H1 (cell line): ENCODE data around the gene CNKSR2.

Experiments
- ATF2 ChIP-seq: IDR thresholded peaks from 2 replicates; pipeline ENCODE4 v1.6.1; 2012; ENCODE audit warnings: low read length, inconsistent platforms
- CTCF ChIP-seq, 3 experiments: IDR thresholded peaks; 1 replicate in 2 of 3; 2 replicates in 1 of 3; pipeline versions ENCODE4 v1.5.1 to v1.6.1; 2011; ENCODE audit warnings: low read length in 3 of 3, mild to moderate bottlenecking in 3 of 3, inconsistent platforms in 2 of 3, low read depth in 1 of 3, moderate library complexity in 1 of 3; ENCODE audit not compliant: insufficient read depth in 1 of 3; ENCODE audit errors: control extremely low read depth in 1 of 3
- GABPA ChIP-seq: IDR thresholded peaks from 2 replicates; pipeline ENCODE4 v1.6.1; 2011; ENCODE audit warnings: mild to moderate bottlenecking, low read length, moderate library complexity, borderline replicate concordance; ENCODE audit not compliant: insufficient read depth
- JUND ChIP-seq: IDR thresholded peaks from 2 replicates; pipeline ENCODE4 v1.6.1; 2011; ENCODE audit warnings: mild to moderate bottlenecking, improper control_type of control experiment, low read length
- KDM1A ChIP-seq: fragments of 200-600, 300-600 bp; sonication (generic); IDR thresholded peaks from 2 replicates; pipeline ENCODE4 v1.7.1; 2016; ENCODE audit warnings: mild to moderate bottlenecking, low read length, borderline replicate concordance
- NANOG ChIP-seq: IDR thresholded peaks from 2 replicates; pipeline ENCODE4 v1.6.1; 2011; ENCODE audit warnings: low read length, low read depth, mild to moderate bottlenecking, inconsistent platforms; ENCODE audit not compliant: insufficient read depth, poor library complexity, severe bottlenecking
- RFX5 ChIP-seq: IDR thresholded peaks from 2 replicates; pipeline ENCODE4 v1.6.1; 2011; ENCODE audit warnings: low read depth, low read length, improper control_type of control experiment, borderline replicate concordance
- RXRA ChIP-seq: IDR thresholded peaks from 2 replicates; pipeline ENCODE4 v1.6.1; 2011; ENCODE audit warnings: low read depth, mild to moderate bottlenecking, low read length, moderate library complexity; ENCODE audit not compliant: insufficient read depth
- SIN3A ChIP-seq, 2 experiments: IDR thresholded peaks in 1 of 2; conservative IDR thresholded peaks in 1 of 2; 2 replicates each; pipeline ENCODE4 v1.6.1; 2011 to 2012; ENCODE audit warnings: low read length in 2 of 2, improper control_type of control experiment in 1 of 2, low read depth in 1 of 2, mild to moderate bottlenecking in 1 of 2
- TF ChIP-seq, protein P1 (sequence below): fragments of 300-600 bp; sonication (generic); IDR thresholded peaks from 2 replicates; pipeline ENCODE4 v1.7.1; 2012; ENCODE audit warnings: low read length, moderate library complexity, mild to moderate bottlenecking, inconsistent platforms; ENCODE audit not compliant: insufficient replicate concordance

DNA sequence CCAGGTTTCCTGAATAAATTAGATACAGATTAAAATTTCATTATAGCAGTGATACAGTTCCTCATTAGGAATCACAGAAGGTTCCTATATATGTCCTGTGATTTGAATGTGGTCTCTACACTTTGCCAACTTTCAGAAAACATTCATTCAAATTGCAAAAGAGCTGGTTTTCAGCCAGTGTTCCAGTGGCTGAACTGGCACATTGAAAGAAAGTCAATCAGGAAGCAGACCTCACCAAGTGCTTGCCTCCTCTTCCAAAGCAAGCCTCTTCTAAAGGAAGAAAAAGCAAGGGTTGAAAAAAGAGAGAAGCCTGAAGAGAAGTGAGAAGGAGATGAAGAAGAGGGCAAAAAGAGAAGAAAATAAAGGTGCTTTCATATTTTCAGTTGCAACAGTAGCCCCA is 271.2 kb downstream of the CNKSR2 start:
- no peak for TF ChIP-seq CTCF (IDR thresholded peaks at IDR 0.05; ENCODE audit: control extremely low read depth in 1 of 3, insufficient read depth in 1 of 3, low read depth in 1 of 3, low read length in 3 of 3)
- no peak for TF ChIP-seq ATF2
- TF ChIP-seq JUND, result no peak
- no peak for TF ChIP-seq KDM1A
- TF ChIP-seq RXRA, result no peak
- TF ChIP-seq RFX5, result no peak
- TF ChIP-seq GABPA, result no peak
- TF ChIP-seq NANOG, result no peak
- TF ChIP-seq, protein P1, sequence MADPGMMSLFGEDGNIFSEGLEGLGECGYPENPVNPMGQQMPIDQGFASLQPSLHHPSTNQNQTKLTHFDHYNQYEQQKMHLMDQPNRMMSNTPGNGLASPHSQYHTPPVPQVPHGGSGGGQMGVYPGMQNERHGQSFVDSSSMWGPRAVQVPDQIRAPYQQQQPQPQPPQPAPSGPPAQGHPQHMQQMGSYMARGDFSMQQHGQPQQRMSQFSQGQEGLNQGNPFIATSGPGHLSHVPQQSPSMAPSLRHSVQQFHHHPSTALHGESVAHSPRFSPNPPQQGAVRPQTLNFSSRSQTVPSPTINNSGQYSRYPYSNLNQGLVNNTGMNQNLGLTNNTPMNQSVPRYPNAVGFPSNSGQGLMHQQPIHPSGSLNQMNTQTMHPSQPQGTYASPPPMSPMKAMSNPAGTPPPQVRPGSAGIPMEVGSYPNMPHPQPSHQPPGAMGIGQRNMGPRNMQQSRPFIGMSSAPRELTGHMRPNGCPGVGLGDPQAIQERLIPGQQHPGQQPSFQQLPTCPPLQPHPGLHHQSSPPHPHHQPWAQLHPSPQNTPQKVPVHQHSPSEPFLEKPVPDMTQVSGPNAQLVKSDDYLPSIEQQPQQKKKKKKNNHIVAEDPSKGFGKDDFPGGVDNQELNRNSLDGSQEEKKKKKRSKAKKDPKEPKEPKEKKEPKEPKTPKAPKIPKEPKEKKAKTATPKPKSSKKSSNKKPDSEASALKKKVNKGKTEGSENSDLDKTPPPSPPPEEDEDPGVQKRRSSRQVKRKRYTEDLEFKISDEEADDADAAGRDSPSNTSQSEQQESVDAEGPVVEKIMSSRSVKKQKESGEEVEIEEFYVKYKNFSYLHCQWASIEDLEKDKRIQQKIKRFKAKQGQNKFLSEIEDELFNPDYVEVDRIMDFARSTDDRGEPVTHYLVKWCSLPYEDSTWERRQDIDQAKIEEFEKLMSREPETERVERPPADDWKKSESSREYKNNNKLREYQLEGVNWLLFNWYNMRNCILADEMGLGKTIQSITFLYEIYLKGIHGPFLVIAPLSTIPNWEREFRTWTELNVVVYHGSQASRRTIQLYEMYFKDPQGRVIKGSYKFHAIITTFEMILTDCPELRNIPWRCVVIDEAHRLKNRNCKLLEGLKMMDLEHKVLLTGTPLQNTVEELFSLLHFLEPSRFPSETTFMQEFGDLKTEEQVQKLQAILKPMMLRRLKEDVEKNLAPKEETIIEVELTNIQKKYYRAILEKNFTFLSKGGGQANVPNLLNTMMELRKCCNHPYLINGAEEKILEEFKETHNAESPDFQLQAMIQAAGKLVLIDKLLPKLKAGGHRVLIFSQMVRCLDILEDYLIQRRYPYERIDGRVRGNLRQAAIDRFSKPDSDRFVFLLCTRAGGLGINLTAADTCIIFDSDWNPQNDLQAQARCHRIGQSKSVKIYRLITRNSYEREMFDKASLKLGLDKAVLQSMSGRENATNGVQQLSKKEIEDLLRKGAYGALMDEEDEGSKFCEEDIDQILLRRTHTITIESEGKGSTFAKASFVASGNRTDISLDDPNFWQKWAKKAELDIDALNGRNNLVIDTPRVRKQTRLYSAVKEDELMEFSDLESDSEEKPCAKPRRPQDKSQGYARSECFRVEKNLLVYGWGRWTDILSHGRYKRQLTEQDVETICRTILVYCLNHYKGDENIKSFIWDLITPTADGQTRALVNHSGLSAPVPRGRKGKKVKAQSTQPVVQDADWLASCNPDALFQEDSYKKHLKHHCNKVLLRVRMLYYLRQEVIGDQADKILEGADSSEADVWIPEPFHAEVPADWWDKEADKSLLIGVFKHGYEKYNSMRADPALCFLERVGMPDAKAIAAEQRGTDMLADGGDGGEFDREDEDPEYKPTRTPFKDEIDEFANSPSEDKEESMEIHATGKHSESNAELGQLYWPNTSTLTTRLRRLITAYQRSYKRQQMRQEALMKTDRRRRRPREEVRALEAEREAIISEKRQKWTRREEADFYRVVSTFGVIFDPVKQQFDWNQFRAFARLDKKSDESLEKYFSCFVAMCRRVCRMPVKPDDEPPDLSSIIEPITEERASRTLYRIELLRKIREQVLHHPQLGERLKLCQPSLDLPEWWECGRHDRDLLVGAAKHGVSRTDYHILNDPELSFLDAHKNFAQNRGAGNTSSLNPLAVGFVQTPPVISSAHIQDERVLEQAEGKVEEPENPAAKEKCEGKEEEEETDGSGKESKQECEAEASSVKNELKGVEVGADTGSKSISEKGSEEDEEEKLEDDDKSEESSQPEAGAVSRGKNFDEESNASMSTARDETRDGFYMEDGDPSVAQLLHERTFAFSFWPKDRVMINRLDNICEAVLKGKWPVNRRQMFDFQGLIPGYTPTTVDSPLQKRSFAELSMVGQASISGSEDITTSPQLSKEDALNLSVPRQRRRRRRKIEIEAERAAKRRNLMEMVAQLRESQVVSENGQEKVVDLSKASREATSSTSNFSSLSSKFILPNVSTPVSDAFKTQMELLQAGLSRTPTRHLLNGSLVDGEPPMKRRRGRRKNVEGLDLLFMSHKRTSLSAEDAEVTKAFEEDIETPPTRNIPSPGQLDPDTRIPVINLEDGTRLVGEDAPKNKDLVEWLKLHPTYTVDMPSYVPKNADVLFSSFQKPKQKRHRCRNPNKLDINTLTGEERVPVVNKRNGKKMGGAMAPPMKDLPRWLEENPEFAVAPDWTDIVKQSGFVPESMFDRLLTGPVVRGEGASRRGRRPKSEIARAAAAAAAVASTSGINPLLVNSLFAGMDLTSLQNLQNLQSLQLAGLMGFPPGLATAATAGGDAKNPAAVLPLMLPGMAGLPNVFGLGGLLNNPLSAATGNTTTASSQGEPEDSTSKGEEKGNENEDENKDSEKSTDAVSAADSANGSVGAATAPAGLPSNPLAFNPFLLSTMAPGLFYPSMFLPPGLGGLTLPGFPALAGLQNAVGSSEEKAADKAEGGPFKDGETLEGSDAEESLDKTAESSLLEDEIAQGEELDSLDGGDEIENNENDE, result no peak
- TF ChIP-seq SIN3A (conservative IDR thresholded peaks at IDR 0.05 in 1 of 2, IDR thresholded peaks at IDR 0.05 in 1 of 2; ENCODE audit: low read depth in 1 of 2, low read length in 2 of 2), result no peak
